Fibroblast of pulmonary artery (primary cell): ENCODE data around the gene ITPR2.

ENCODE experiments used
- DNase-seq: peaks from one replicate; pipeline ENCODE4 v3.0.0-alpha.2; 2010; ENCODE audit warnings: low read depth
- H3K4me3 ChIP-seq: replicated peaks from 2 replicates; pipeline ENCODE4 v1.5.1; 2011; ENCODE audit warnings: low read depth, mild to moderate bottlenecking, control low read depth, low read length, moderate library complexity
- CTCF ChIP-seq: IDR thresholded peaks from 2 replicates; pipeline ENCODE4 v1.5.1; 2011; ENCODE audit warnings: mild to moderate bottlenecking, control low read depth, low read length, inconsistent platforms; ENCODE audit errors: missing control alignments

ITPR2 gene

GRCh38 chr12:26800858-26801257 is 32.1 kb downstream of the ITPR2 start:
- no peak for DNase-seq
- no peak for TF ChIP-seq CTCF
- no peak overlapping the region for H3K4me3 ChIP-seq

GRCh38 chr12:26800347-26800746 is 32.6 kb downstream of the ITPR2 start:
- DNase-seq: no peak
- TF ChIP-seq CTCF: no peak
- H3K4me3 ChIP-seq: no peak overlapping the region

GRCh38 chr12:26799741-26800140 is 33.3 kb downstream of the ITPR2 start:
- no peak for TF ChIP-seq CTCF
- DNase-seq: no peak
- no peak overlapping the region for H3K4me3 ChIP-seq

- DNase-seq: no peak
- no peak overlapping the region for H3K4me3 ChIP-seq
- no peak for TF ChIP-seq CTCF
Observed at GRCh38 chr12:26798640-26799039, 34.4 kb downstream of the ITPR2 start.

GRCh38 chr12:26798023-26798422 is 35.0 kb downstream of the ITPR2 start:
- H3K4me3 ChIP-seq: no peak overlapping the region
- TF ChIP-seq CTCF: no peak
- peak; percentile 45 for DNase-seq

- TF ChIP-seq CTCF: no peak
- no peak for DNase-seq
- no peak overlapping the region for H3K4me3 ChIP-seq
Observed at GRCh38 chr12:26795910-26796309, 37.1 kb downstream of the ITPR2 start.

GRCh38 chr12:26791301-26791791 is 41.6 kb downstream of the ITPR2 start:
- DNase-seq: peak; percentile 33
- TF ChIP-seq CTCF: no peak
- no peak overlapping the region for H3K4me3 ChIP-seq
